OCI-LY7 (cell line): Measurements from ENCODE around the gene ZMIZ1. TPM values are rescaled to one million over a fixed set of nuclear protein-coding genes. Genes with fewer than 3 reads are reported as not detected.

Experiments used
- BruUV-seq: library from RNA; stranded (reverse); fragments of 400-500 nt; replicated peaks from 2 replicates; lab custom pipeline; 2021; lab: Mats Ljungman, UMichigan
- CTCF ChIA-PET: fragments of 300-600 bp; sonication (Branson Sonifier 250); formaldehyde crosslinking; loops from one replicate; lab custom pipeline; 2022; ENCODE audit warnings: antibody characterized with exemption; ENCODE audit not compliant: unreplicated experiment; lab: Charles Lee
- POLR2A ChIA-PET: fragments of 300-600 bp; sonication (Branson Sonifier 250); formaldehyde crosslinking; loops from one replicate; lab custom pipeline; 2022; ENCODE audit warnings: antibody characterized with exemption; lab: Charles Lee
- DNase-seq: peaks from one replicate; pipeline ENCODE4 v3.0.0-alpha.2; 2015; ENCODE audit warnings: low spot score
- H2AFZ ChIP-seq: fragments of 200-600 bp; sonication (generic), shearing (Covaris generic); 2 replicates; pipeline ENCODE4 v1.6.1; 2014; ENCODE audit warnings: mild to moderate bottlenecking, antibody characterized with exemption, low read length, moderate library complexity
- H3K27ac ChIP-seq: fragments of 200-600 bp; sonication (generic); 2 replicates; pipeline ENCODE4 v1.5.1; 2014; ENCODE audit warnings: mixed run types, low read depth, mild to moderate bottlenecking, moderate library complexity, low read length, inconsistent platforms; ENCODE audit not compliant: poor library complexity, severe bottlenecking
- H3K36me3 ChIP-seq: fragments of 200-600 bp; sonication (generic); 2 replicates; pipeline ENCODE4 v1.6.1; 2014; ENCODE audit warnings: mild to moderate bottlenecking, antibody characterized with exemption, low read length, moderate library complexity, mixed read lengths; ENCODE audit not compliant: insufficient read depth
- H3K4me1 ChIP-seq: fragments of 200-600 bp; sonication (generic); 2 replicates; pipeline ENCODE4 v1.5.1; 2014; ENCODE audit warnings: mild to moderate bottlenecking, low read length; ENCODE audit not compliant: insufficient read depth, poor library complexity, severe bottlenecking
- H3K4me2 ChIP-seq: fragments of 200-600 bp; sonication (generic); 2 replicates; pipeline ENCODE4 v1.6.1; 2014; ENCODE audit warnings: mild to moderate bottlenecking, low read length
- H3K4me3 ChIP-seq: fragments of 200-600 bp; sonication (generic); 2 replicates; pipeline ENCODE4 v1.5.1; 2014; ENCODE audit warnings: mild to moderate bottlenecking, low read depth, low read length; ENCODE audit not compliant: poor library complexity, severe bottlenecking
- H3K79me2 ChIP-seq: fragments of 200-600 bp; sonication (generic); 2 replicates; pipeline ENCODE4 v1.6.1; 2016; ENCODE audit warnings: low read depth, mild to moderate bottlenecking, low read length, moderate library complexity, mixed read lengths; ENCODE audit not compliant: insufficient read depth
- H3K9me2 ChIP-seq: fragments of 200-600 bp; sonication (generic); 2 replicates; pipeline ENCODE4 v1.6.1; 2016; ENCODE audit warnings: mild to moderate bottlenecking, low read length, mixed read lengths; ENCODE audit not compliant: insufficient read depth
- H3K9me3 ChIP-seq: fragments of 200-600 bp; sonication (generic); 2 replicates; pipeline ENCODE4 v1.6.1; 2014; ENCODE audit warnings: mild to moderate bottlenecking, mixed run types, low read length, mixed read lengths
- H4K20me1 ChIP-seq: fragments of 200-600 bp; sonication (generic); 2 replicates; pipeline ENCODE4 v1.6.1; 2014; ENCODE audit warnings: mild to moderate bottlenecking, antibody characterized with exemption, low read length, moderate library complexity, mixed read lengths; ENCODE audit not compliant: insufficient read depth
- CTCF ChIP-seq: fragments of 200-600 bp; sonication (generic); conservative IDR thresholded peaks from 2 replicates; pipeline ENCODE4 v1.5.1; 2014; ENCODE audit warnings: mild to moderate bottlenecking, antibody characterized with exemption, low read length, moderate library complexity, mixed read lengths
- EZH2phosphoT487 ChIP-seq: fragments of 200-600 bp; sonication (generic); IDR thresholded peaks from 2 replicates; pipeline ENCODE4 v1.6.1; 2018; ENCODE audit warnings: low read depth, borderline replicate concordance, mild to moderate bottlenecking, mixed run types, antibody characterized with exemption, low read length, moderate library complexity, mixed read lengths
- intact Hi-C: fragments of 100-400 bp; cut with micrococcal nuclease; formaldehyde crosslinking; loops from one replicate; pipeline ENCODE4 v1.10.0; 2022; ENCODE audit not compliant: unreplicated experiment
- total RNA-seq, 2 experiments: library from RNA; depleted of rRNA in 1 of 2; stranded (reverse); fragments of >200 nt in 1 of 2; shearing (Covaris generic) in 1 of 2; gene quantifications; 2 replicates each; pipeline ENCODE4 v1.2.3, GENCODE V29; 2014 to 2022

ZMIZ1 gene
- total RNA-seq, 2 experiments from 2014 or later: 20.4 to 66.9 TPM

GRCh38 chr10:79273604-79274003, 204.8 kb downstream of the ZMIZ1 start:
- intact Hi-C loops: no loop called here
- Histone ChIP-seq H3K4me3 (no peak overlapping the region), H3K9me3 (no peaks in the 10 kb centered on the region), H3K36me3 (peaks cover 19% of the 10 kb centered on the region), H3K79me2 (peaks cover 20% of the 10 kb centered on the region; the same call in 1 of the 2 replicates), H3K9me2 (no peaks in the 10 kb centered on the region), H4K20me1 (no peaks in the 10 kb centered on the region; the same call in none of the 2 replicates), H3K27ac (no peak overlapping the region), H3K4me2 (no peak overlapping the region), H2AFZ (no peak overlapping the region), H3K4me1 (peaks cover 3% of the 10 kb centered on the region)
- no peak for DNase-seq
- CTCF ChIA-PET: no interaction called here
- POLR2A ChIA-PET: interaction anchor here (1.2 kb wide), 1 partner anchor 13 kb away, joined by 3 read pairs; no protein-coding TSS in a partner anchor
- BruUV-seq: no TSS peak
- TF ChIP-seq EZH2phosphoT487 (no peak), CTCF (no peak)

GRCh38 chr10:79274279-79275104, 205.7 kb downstream of the ZMIZ1 start:
- no peak for DNase-seq
- no TSS peak for BruUV-seq
- Histone ChIP-seq H3K9me2 (no peaks in the 10 kb centered on the region), H3K79me2 (peaks cover 20% of the 10 kb centered on the region; the same call in 1 of the 2 replicates), H3K36me3 (peaks cover 22% of the 10 kb centered on the region), H4K20me1 (no peaks in the 10 kb centered on the region; the same call in none of the 2 replicates), H3K4me1 (peaks cover 3% of the 10 kb centered on the region), H3K4me3 (no peak overlapping the region), H3K4me2 (no peak overlapping the region), H2AFZ (no peak overlapping the region), H3K27ac (no peak overlapping the region), H3K9me3 (no peaks in the 10 kb centered on the region)
- POLR2A ChIA-PET: no interaction called here
- intact Hi-C loops: no loop called here
- CTCF ChIA-PET: no interaction called here
- TF ChIP-seq CTCF (no peak), EZH2phosphoT487 (no peak)

- intact Hi-C loops: no loop called here
- Histone ChIP-seq H3K36me3 (peaks cover 23% of the 10 kb centered on the region), H3K9me3 (no peaks in the 10 kb centered on the region), H2AFZ (no peak overlapping the region), H3K4me3 (no peak overlapping the region), H4K20me1 (no peaks in the 10 kb centered on the region; the same call in none of the 2 replicates), H3K4me2 (no peak overlapping the region), H3K4me1 (peaks cover 3% of the 10 kb centered on the region), H3K27ac (no peak overlapping the region), H3K79me2 (peaks cover 20% of the 10 kb centered on the region; the same call in 1 of the 2 replicates), H3K9me2 (no peaks in the 10 kb centered on the region)
- no TSS peak for BruUV-seq
- no peak for DNase-seq
- ChIA-PET POLR2A (interaction anchor here (1.1 kb wide), 1 partner anchor 177 kb away, joined by 3 read pairs; no protein-coding TSS in a partner anchor), CTCF (no interaction called here)
- TF ChIP-seq EZH2phosphoT487 (no peak), CTCF (no peak)
These were observed 206.3 kb downstream of the ZMIZ1 start for GRCh38 chr10:79275105-79275430.
